ENCODE measurements around the gene ZNF385D.

The ZNF385D gene

DNA sequence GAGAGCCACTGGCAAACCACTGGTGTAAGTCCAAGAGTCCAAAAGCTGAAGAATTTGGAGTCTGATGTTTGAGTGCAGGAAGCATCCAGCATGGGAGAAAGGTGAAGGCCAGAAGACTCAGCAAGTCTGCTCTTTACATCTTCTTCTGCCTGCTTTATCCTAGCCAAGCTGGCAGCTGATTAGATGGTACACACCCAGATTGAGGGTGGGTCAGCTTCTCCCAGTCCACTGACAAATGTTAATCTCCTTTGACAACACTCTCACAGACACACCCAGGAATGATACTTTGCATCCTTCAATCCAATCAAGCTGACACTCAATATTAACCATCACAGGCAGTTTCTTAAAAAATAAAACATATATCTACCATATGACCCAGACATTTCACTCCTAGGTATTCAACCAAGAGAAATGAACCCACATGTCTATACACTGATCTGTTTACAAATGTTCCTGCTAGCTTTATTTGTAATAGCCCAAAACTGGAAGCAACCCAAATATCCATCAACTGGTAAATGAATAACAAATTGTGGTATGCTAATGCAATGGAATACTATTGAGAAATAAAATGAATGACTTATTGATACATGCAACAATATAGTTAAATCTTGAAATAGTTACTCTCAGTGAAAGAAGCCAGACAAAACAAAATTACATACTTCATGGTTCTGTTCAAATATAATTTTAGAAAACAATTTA, 373.8 kb downstream of the ZNF385D start:
- TF ChIP-seq, protein P1, sequence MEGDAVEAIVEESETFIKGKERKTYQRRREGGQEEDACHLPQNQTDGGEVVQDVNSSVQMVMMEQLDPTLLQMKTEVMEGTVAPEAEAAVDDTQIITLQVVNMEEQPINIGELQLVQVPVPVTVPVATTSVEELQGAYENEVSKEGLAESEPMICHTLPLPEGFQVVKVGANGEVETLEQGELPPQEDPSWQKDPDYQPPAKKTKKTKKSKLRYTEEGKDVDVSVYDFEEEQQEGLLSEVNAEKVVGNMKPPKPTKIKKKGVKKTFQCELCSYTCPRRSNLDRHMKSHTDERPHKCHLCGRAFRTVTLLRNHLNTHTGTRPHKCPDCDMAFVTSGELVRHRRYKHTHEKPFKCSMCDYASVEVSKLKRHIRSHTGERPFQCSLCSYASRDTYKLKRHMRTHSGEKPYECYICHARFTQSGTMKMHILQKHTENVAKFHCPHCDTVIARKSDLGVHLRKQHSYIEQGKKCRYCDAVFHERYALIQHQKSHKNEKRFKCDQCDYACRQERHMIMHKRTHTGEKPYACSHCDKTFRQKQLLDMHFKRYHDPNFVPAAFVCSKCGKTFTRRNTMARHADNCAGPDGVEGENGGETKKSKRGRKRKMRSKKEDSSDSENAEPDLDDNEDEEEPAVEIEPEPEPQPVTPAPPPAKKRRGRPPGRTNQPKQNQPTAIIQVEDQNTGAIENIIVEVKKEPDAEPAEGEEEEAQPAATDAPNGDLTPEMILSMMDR (IDR thresholded peaks at IDR 0.05; ENCODE audit: insufficient read depth, missing control alignments), result no peak
- FAIRE-seq (no peak), DNase-seq (ENCODE audit: insufficient read length, low spot score) (no peak)

DNA sequence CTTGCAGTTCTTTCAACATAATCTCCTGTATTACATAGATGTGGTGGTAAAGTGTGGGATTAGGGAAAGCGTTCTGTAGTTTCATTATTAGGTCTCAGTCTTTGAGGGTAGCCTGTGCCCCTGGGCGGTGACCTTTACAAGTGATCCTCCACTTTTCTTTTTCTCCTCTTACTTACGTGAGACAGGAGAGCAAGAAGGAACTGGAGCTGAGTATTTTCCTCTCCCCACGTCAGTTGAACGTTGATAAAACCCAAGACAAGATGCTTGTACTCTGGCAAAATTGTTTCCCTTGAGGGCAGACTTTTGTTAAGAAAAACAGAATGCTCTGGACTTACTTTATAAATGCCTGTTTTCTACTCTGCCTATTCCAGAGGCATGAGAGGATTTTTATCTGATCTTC, 378.7 kb downstream of the ZNF385D start:
- FAIRE-seq (no peak), DNase-seq (ENCODE audit: insufficient read length, low spot score) (no peak)
- TF ChIP-seq, protein P1 (IDR thresholded peaks at IDR 0.05; ENCODE audit: insufficient read depth, missing control alignments), result no peak
